K562 (cell line): ENCODE results near the gene CNNM2. TPM values are rescaled to one million over a fixed set of nuclear protein-coding genes. Genes with fewer than 3 reads are reported as not detected.

ENCODE experiments used
- ATAC-seq: fragments of 200-7000 bp; cut with Tn5 transposase; 3 replicates; pipeline ENCODE4 v1.9.1; 2020; ENCODE audit warnings: moderate library complexity
- BruUV-seq: library from RNA; stranded (reverse); fragments of 400-500 nt; replicated peaks from 2 replicates; lab custom pipeline; 2021; lab: Mats Ljungman, UMichigan
- CTCF ChIA-PET: fragments of 300-600 bp; formaldehyde crosslinking; extraction: SDS; loops from one replicate; lab custom pipeline; 2021; ENCODE audit warnings: low intra/inter-chr PET ratio; lab: Yijun Ruan, JAX
- POLR2A ChIA-PET: fragments of 300-600, 350-650 bp; sonication (Branson Sonifier 250); formaldehyde crosslinking; extraction: SDS; loops from one replicate; lab custom pipeline; 2021; ENCODE audit warnings: antibody characterized with exemption, inconsistent platforms; lab: Yijun Ruan, JAX
- DNase-seq, 4 experiments: peaks; one replicate each; pipeline versions ENCODE4 v3.0.0 to v3.0.0-alpha.2; 2011 to 2018; ENCODE audit warnings: low spot score in 3 of 4, mixed read lengths in 3 of 4; ENCODE audit errors: extremely low read depth in 1 of 4
- FAIRE-seq: peaks from 2 replicates; lab custom pipeline; 2011; peaks lifted over from hg19 to GRCh38; lab: Jason Lieb, UNC
- H2AFZ ChIP-seq: 2 replicates; pipeline ENCODE4 v1.6.0; 2011; ENCODE audit warnings: low read depth, low read length, control low read depth, inconsistent platforms
- H3K27ac ChIP-seq: fragments of 200-600 bp; 3 replicates; pipeline ENCODE4 v1.8.0; 2011; ENCODE audit warnings: low read depth, mild to moderate bottlenecking, control low read depth, inconsistent platforms, low read length, moderate library complexity, mixed read lengths; ENCODE audit errors: extremely low read depth
- H3K27me3 ChIP-seq, 2 experiments: fragments of 300-600 bp in 1 of 2; 2 replicates in 1 of 2; 3 replicates in 1 of 2; pipeline versions ENCODE4 v1.6.0 to v1.8.0; 2011; ENCODE audit warnings: inconsistent platforms in 2 of 2, low read length in 2 of 2, mild to moderate bottlenecking in 1 of 2, mixed read lengths in 1 of 2, moderate library complexity in 1 of 2; ENCODE audit not compliant: control insufficient read depth in 2 of 2, insufficient read depth in 2 of 2
- H3K36me3 ChIP-seq: fragments of 300-600 bp; 3 replicates; pipeline ENCODE4 v1.8.0; 2011; ENCODE audit warnings: mild to moderate bottlenecking, low read length, inconsistent platforms; ENCODE audit not compliant: control insufficient read depth, insufficient read depth
- H3K4me1 ChIP-seq, 2 experiments: fragments of 200-600 bp in 1 of 2; replicated peaks in 1 of 2; 2 replicates in 1 of 2; 3 replicates in 1 of 2; pipeline versions ENCODE4 v1.5.1 to v1.8.0; 2011; ENCODE audit warnings: inconsistent platforms in 2 of 2, low read length in 2 of 2, mild to moderate bottlenecking in 1 of 2, mixed read lengths in 1 of 2, moderate library complexity in 1 of 2; ENCODE audit not compliant: control insufficient read depth in 2 of 2, insufficient read depth in 2 of 2
- H3K4me2 ChIP-seq: 2 replicates; pipeline ENCODE4 v1.6.1; 2011; ENCODE audit warnings: low read length, control low read depth, inconsistent platforms, mixed read lengths; ENCODE audit not compliant: insufficient read depth
- H3K4me3 ChIP-seq: fragments of 200-600 bp; sonication (generic), shearing (Covaris generic); 2 replicates; pipeline ENCODE4 v1.5.1; 2016; ENCODE audit warnings: control low read depth, inconsistent platforms
- H3K79me2 ChIP-seq: fragments of 200-600 bp; 3 replicates; pipeline ENCODE4 v1.8.0; 2011; ENCODE audit warnings: low read length, inconsistent platforms; ENCODE audit not compliant: control insufficient read depth, insufficient read depth
- H3K9ac ChIP-seq, 2 experiments: 2 replicates each; pipeline versions ENCODE4 v1.6.0 to v1.6.1; 2011; ENCODE audit warnings: low read depth in 2 of 2, low read length in 2 of 2, control low read depth in 1 of 2, inconsistent platforms in 1 of 2, mild to moderate bottlenecking in 1 of 2, mixed read lengths in 1 of 2; ENCODE audit not compliant: insufficient read depth in 1 of 2
- H3K9me1 ChIP-seq: one replicate; pipeline ENCODE4 v1.6.0; 2011; ENCODE audit warnings: inconsistent platforms, mild to moderate bottlenecking, low read length, moderate library complexity; ENCODE audit not compliant: control insufficient read depth, insufficient read depth
- H3K9me3 ChIP-seq: replicated peaks from 2 replicates; pipeline ENCODE4 v1.5.1; 2011; ENCODE audit warnings: low read depth, low read length, inconsistent platforms; ENCODE audit not compliant: control insufficient read depth, insufficient read depth
- H4K20me1 ChIP-seq: replicated peaks from 2 replicates; pipeline ENCODE4 v1.6.1; 2011; ENCODE audit warnings: low read length, inconsistent platforms, mixed read lengths; ENCODE audit not compliant: control insufficient read depth, insufficient read depth
- ARID2 ChIP-seq: fragments of 450-650 bp; IDR thresholded peaks from 2 replicates; pipeline ENCODE4 v1.6.1; 2017; ENCODE audit warnings: antibody characterized with exemption, mild to moderate bottlenecking
- MTA1 ChIP-seq: fragments of 450-650 bp; IDR thresholded peaks from 2 replicates; pipeline ENCODE4 v1.6.1; 2017; ENCODE audit warnings: borderline replicate concordance
- MTA2 ChIP-seq: fragments of 450-650 bp; IDR thresholded peaks from 2 replicates; pipeline ENCODE4 v1.6.1; 2016; ENCODE audit warnings: low read depth
- NFE2 ChIP-seq: IDR thresholded peaks from 2 replicates; pipeline ENCODE4 v1.6.1; 2014; ENCODE audit warnings: antibody characterized with exemption, low read depth
- POLR2AphosphoS2 ChIP-seq: IDR thresholded peaks from 2 replicates; pipeline ENCODE4 v1.6.1; 2012; ENCODE audit warnings: low read length, improper control_type of control experiment
- ZBTB33 ChIP-seq: sonication (generic); formaldehyde crosslinking; IDR thresholded peaks from 2 replicates; pipeline ENCODE4 v1.8.1; 2023; ENCODE audit warnings: mild to moderate bottlenecking, missing genetic modification reagents
- ZBTB40 ChIP-seq, 2 experiments: fragments of 450-650 bp in 1 of 2; sonication (generic) in 1 of 2; formaldehyde crosslinking in 1 of 2; IDR thresholded peaks; 2 replicates each; pipeline versions ENCODE4 v1.7.1 to v1.9.0; 2016 to 2022; ENCODE audit warnings: inconsistent platforms in 1 of 2, mild to moderate bottlenecking in 1 of 2, missing genetic modification reagents in 1 of 2
- ZNF175 ChIP-seq: fragments of 200-800 bp; sonication (Bioruptor generic); IDR thresholded peaks from 2 replicates; pipeline ENCODE4 v1.6.1; 2016; ENCODE audit warnings: low read depth, mild to moderate bottlenecking, missing genetic modification characterization, missing compliant biosample characterization
- ZNF232 ChIP-seq: sonication (generic); formaldehyde crosslinking; IDR thresholded peaks from 2 replicates; pipeline ENCODE4 v1.8.0; 2022; ENCODE audit warnings: mild to moderate bottlenecking, missing genetic modification reagents
- WGBS: fragments of 100-300 bp; shearing (Covaris generic); methylation state at CpG from one replicate; pipeline ENCODE4 v1.1.6; 2016; ENCODE audit warnings: low coverage, mixed read lengths; ENCODE audit not compliant: insufficient coverage; ENCODE audit errors: missing lambda C conversion rate; 5-methylcytosine and 5-hydroxymethylcytosine counted together
- in situ Hi-C: fragments of 300-500 bp; cut with MboI; formaldehyde crosslinking; loops from 4 replicates; pipeline ENCODE4 v1.15.0; 2018; ENCODE audit warnings: inconsistent platforms, mixed read lengths
- intact Hi-C: fragments of 100-400 bp; cut with micrococcal nuclease; formaldehyde crosslinking; loops from 2 replicates; pipeline ENCODE4 v1.14.2; 2022
- polyA plus RNA-seq, 8 experiments: library from polyadenylated mRNA; depleted of rRNA in 4 of 8; stranded (reverse) in 5 of 8; unstranded in 3 of 8; fragments of >200 nt; fragmentation: Nextera tagmentation in 2 of 8; fragmentation: Illumina TruSeq in 1 of 8; extraction: Ambion mirVana in 2 of 8; extraction: Trizol in 1 of 8; gene quantifications; 2 replicates each; pipeline versions ENCODE4 v1.2.1 to v1.2.3, GENCODE V29; 2011 to 2014; ENCODE audit warnings: inconsistent platforms in 1 of 8, missing spikeins in 1 of 8
- total RNA-seq, 7 experiments: library from RNA; depleted of rRNA in 6 of 7; stranded (reverse); fragments of >200 nt in 6 of 7; fragmentation: Illumina TruSeq in 2 of 7; extraction: Trizol in 2 of 7; gene quantifications; 2 replicates each; pipeline versions ENCODE4 v1.2.1 to v1.2.3, GENCODE V29; 2011 to 2021; ENCODE audit warnings: low replicate concordance in 1 of 7

The CNNM2 gene
- total and polyA plus RNA-seq, 9 of the 15 experiments (the other 6 are each of a cell fraction or from before 2014, with no cell fraction given) = 0.21 to 5.0 (median 1.3) TPM

- Histone ChIP-seq H3K9ac (no peak overlapping the region), H4K20me1 (no peaks in the 10 kb centered on the region), H3K36me3 (peaks cover 37% of the 10 kb centered on the region; the same call in 2 of the 3 replicates), H3K4me1 (no peaks in the 10 kb centered on the region; a peak in 1 of 5 replicates), H3K79me2 (no peaks in the 10 kb centered on the region), H3K27ac (no peak overlapping the region), H3K9me3 (no peaks in the 10 kb centered on the region), H3K9me1 (no peaks in the 10 kb centered on the region), H3K4me2 (no peak overlapping the region), H3K4me3 (no peak overlapping the region), H3K27me3 (no peaks in the 10 kb centered on the region), H2AFZ (no peak overlapping the region)
- FAIRE-seq = no peak
- 91% methylated on average over 4 of the region's 5 CpGs for WGBS
- intact Hi-C loops = no loop called here
- ChIA-PET POLR2A (no interaction called here), CTCF (no interaction called here)
- in situ Hi-C loops = loop anchor here (10.0 kb wide), 1 partner anchor 161 kb away; the partner anchor contains the start of gene RPEL1
- no peak for DNase-seq
- TF ChIP-seq ZBTB33 (no peak), MTA1 (no peak), ZNF175 (CRISPR knock-in tag) (no peak), MTA2 (no peak), ZNF232 (CRISPR knock-in tag) (no peak), NFE2 (no peak), ZBTB40 (IDR thresholded peaks at IDR 0.05) (no peak), ZBTB40 (CRISPR knock-in tag; IDR thresholded peaks at IDR 0.05) (no peak), POLR2AphosphoS2 (no peak), ARID2 (no peak)
- BruUV-seq = no TSS peak
- ATAC-seq = no peak
These were observed 165.9 kb downstream of the CNNM2 start for GRCh38 chr10:103083977-103084320.
